ENCODE measurements around the gene RELN.

DNA sequence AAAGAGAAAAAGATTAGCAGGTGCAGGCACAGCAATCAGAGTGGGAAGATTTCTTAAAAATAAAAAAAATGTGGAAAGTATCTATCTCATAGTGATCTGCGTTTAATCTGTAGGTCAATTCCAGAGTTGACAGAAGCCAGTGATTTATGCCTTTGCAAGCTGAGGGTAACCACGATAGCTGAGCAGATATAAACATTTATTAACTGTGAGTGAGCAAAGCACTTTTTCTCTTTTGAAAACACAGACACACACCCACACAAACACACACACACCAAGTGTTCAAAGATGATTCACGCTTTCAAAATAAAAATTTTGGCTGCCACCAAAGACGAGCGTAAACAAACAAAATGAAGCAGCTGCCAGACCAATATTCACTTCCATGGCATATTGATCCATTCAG is 300.2 kb downstream of the RELN start:
- TF ChIP-seq, protein P1, sequence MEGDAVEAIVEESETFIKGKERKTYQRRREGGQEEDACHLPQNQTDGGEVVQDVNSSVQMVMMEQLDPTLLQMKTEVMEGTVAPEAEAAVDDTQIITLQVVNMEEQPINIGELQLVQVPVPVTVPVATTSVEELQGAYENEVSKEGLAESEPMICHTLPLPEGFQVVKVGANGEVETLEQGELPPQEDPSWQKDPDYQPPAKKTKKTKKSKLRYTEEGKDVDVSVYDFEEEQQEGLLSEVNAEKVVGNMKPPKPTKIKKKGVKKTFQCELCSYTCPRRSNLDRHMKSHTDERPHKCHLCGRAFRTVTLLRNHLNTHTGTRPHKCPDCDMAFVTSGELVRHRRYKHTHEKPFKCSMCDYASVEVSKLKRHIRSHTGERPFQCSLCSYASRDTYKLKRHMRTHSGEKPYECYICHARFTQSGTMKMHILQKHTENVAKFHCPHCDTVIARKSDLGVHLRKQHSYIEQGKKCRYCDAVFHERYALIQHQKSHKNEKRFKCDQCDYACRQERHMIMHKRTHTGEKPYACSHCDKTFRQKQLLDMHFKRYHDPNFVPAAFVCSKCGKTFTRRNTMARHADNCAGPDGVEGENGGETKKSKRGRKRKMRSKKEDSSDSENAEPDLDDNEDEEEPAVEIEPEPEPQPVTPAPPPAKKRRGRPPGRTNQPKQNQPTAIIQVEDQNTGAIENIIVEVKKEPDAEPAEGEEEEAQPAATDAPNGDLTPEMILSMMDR (IDR thresholded peaks at IDR 0.05) = no peak
- no peak for TF ChIP-seq POLR2A (IDR thresholded peaks at IDR 0.05)

Data from heart left ventricle (tissue), 13 donors.